OCI-LY1 (cell line): ENCODE measurements around the gene TRIM39.

Experiments
- EZH2 ChIP-seq: fragments of 200-600 bp; sonication (generic), shearing (Covaris generic); IDR thresholded peaks from 2 replicates; pipeline ENCODE4 v1.8.0; 2017; ENCODE audit warnings: borderline replicate concordance, mixed run types, mild to moderate bottlenecking, antibody characterized with exemption, low read length, moderate library complexity, mixed read lengths
- TF ChIP-seq, protein P1 (sequence below): fragments of 200-600 bp; sonication (generic), shearing (Covaris generic); IDR thresholded peaks from 2 replicates; pipeline ENCODE4 v1.5.1; 2017; ENCODE audit warnings: mild to moderate bottlenecking, antibody characterized with exemption, low read length, moderate library complexity, mixed read lengths

DNA sequence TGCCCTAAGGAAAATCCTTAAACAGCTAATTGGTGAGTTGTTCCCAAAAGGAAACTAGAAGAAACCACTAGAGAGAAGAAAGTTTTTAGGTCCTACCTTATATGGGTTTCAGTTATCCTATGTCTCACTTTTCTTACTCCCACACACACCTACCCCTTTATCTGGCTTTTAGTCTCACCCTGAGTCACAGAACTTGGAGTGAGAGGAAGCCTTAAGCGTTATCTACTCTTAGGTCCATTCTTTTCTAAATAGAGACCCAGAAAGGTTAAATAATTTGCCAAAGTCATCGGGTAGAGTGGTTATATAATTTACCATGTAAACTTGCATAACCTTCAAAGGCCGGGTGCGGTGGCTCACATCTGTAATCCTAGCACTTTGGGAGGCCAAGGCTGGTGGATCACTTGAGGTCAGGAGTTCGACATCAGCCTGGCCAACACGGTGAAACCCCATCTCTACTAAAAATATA, 13.9 kb downstream of the TRIM39 start:
- TF ChIP-seq, protein P1, sequence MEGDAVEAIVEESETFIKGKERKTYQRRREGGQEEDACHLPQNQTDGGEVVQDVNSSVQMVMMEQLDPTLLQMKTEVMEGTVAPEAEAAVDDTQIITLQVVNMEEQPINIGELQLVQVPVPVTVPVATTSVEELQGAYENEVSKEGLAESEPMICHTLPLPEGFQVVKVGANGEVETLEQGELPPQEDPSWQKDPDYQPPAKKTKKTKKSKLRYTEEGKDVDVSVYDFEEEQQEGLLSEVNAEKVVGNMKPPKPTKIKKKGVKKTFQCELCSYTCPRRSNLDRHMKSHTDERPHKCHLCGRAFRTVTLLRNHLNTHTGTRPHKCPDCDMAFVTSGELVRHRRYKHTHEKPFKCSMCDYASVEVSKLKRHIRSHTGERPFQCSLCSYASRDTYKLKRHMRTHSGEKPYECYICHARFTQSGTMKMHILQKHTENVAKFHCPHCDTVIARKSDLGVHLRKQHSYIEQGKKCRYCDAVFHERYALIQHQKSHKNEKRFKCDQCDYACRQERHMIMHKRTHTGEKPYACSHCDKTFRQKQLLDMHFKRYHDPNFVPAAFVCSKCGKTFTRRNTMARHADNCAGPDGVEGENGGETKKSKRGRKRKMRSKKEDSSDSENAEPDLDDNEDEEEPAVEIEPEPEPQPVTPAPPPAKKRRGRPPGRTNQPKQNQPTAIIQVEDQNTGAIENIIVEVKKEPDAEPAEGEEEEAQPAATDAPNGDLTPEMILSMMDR = no peak
- TF ChIP-seq EZH2 = no peak
